ENCODE measurements around the gene PPP1R27. TPM values are rescaled to one million over a fixed set of nuclear protein-coding genes. Genes with fewer than 3 reads are reported as not detected.

PPP1R27 gene
- total and polyA plus RNA-seq, 9 of the 15 experiments (the other 6 are each of a cell fraction or from before 2014, with no cell fraction given): 0.29 to 6.9 (median 1.5) TPM; not detected in 2

DNA sequence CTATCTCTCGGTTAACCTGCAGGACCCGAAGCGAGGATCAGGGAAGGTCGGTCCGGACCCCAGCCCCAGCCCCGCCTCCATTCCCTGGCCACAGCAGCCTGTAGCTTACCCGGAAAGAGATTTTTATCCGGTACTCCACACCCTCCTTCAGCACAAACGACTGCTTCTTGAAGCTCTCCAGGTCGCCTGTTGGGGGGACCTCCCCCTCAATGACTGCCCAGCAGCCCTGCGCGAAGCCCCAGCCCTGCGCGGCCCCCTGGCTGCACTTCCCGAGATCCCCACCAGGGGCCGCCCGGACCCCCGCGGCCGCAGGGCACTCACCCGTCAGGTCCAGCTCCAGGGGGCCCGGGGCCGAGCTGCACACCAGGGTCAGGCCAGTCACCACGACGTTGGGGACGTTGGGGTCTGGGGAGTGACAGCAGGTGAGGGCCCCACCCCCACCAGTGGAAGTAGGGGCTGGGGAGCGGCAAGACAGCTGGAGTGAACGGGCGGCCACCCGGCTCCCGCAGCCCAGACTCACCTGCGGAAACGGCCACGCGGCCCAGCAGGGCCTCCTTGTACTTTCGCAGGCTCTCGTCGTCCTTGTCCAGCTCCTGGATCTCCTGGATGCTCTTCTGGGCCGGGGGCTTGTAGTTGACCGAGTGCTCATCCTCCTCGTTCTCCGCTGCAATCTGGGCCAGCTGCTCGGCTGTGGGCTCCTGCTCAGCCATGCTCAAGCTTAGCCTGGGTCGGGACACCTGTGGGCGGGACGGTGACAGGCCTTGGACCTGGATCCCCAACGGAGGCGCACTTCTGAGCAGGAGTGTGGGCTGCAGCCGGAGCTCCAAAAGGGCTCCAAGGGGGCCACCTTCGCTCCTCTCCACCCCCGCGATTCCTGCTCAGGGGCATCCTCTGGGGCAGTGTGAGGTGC, 34.6 kb upstream of the PPP1R27 start (continued):
- TF ChIP-seq ARHGAP35 (IDR thresholded peaks at IDR 0.05; ENCODE audit: partially characterized antibody): no peak

DNA sequence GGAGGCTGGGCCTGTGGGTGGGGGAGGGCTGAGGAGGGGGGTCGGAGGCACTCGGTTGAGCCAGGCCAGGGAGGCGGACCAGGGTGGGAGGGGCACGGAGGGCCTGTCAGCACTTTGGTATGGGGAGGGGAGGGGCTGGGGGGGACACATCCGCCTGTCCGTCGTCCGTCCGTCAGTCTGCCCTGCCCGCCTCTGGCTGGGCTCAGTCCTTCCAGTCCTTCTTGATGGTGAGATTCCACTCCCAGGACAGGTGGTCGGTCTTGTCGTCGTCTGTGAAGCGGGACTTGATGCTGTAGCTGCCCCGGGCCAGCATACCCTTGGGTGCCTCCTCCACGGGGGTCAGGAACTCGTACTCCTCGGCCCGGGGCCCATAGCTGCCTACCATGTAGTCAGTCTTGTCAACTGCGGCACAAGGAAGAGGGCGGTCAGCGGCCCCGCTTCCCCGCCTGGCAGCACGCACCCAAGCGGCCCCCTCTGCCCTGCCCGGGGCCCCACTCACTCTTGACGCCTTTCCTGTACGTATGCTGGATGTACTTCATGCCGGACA, 33.9 kb upstream of the PPP1R27 start:
- POLR2A ChIA-PET: interaction anchor here (0.6 to 2.6 kb wide), 16 partner anchors 8 to 527 kb away, joined by 3 to 13 read pairs (median 4); partner anchors contain the start of gene P4HB
- Histone ChIP-seq H3K9me3 (replicated peaks; ENCODE audit: control insufficient read depth, insufficient read depth, low read depth, low read length) (no peaks in the 10 kb centered on the region), H4K20me1 (replicated peaks; ENCODE audit: control insufficient read depth, insufficient read depth, low read length) (peaks cover 41% of the 10 kb centered on the region), H3K9me1 (ENCODE audit: control insufficient read depth, insufficient read depth, low read length) (no peaks in the 10 kb centered on the region), H3K4me1 (replicated peaks in 1 of 2; ENCODE audit: control insufficient read depth in 2 of 2, insufficient read depth in 2 of 2, low read length in 2 of 2) (peaks cover 30 to 84% of the 10 kb centered on the region in 2 experiments), H3K27me3 (ENCODE audit: control insufficient read depth in 2 of 2, insufficient read depth in 2 of 2, low read length in 2 of 2) (no peaks in the 10 kb centered on the region), H3K9ac (ENCODE audit: insufficient read depth in 1 of 2, low read depth in 2 of 2, low read length in 2 of 2) (peak overlapping the region; percentile 88 to 98; a peak in 3 of 4 replicates), H3K79me2 (ENCODE audit: control insufficient read depth, insufficient read depth, low read length) (peaks cover 60% of the 10 kb centered on the region), H3K27ac (ENCODE audit: extremely low read depth, low read depth, low read length) (peak overlapping the region; percentile 93), H3K4me3 (peak overlapping the region; percentile 93; the same call in 1 of the 2 replicates), H3K36me3 (ENCODE audit: control insufficient read depth, insufficient read depth, low read length) (peaks cover 51% of the 10 kb centered on the region; the same call in 2 of the 3 replicates), H3K4me2 (ENCODE audit: insufficient read depth, low read length) (peak overlapping the region; percentile 93), H2AFZ (ENCODE audit: low read depth, low read length) (no peak overlapping the region)
- DNase-seq (ENCODE audit: extremely low read depth in 1 of 4, low spot score in 3 of 4): peak; percentile 61 to 89 (median 72)
- FAIRE-seq: peak; percentile 81
- in situ Hi-C loops (cut with MboI) (no loop called here), intact Hi-C loops (cut with micrococcal nuclease) (no loop called here)
- 40% methylated on average over 19 of the region's 30 CpGs for WGBS (ENCODE audit: insufficient coverage, low coverage, missing lambda C conversion rate)
- CTCF ChIA-PET (ENCODE audit: low intra/inter-chr PET ratio): interaction anchor here (0.8 to 1.0 kb wide), 2 partner anchors 84 to 135 kb away, joined by 3 read pairs; no protein-coding TSS in a partner anchor
- BruUV-seq (replicated peaks): TSS peak; percentile 72
- ATAC-seq: peak; percentile 44
- TF ChIP-seq GABPB1 (CRISPR knock-in tag; IDR thresholded peaks at IDR 0.05) (0 out of 2 replicates have a peak, but pooled peaks have one; percentile 1), ZNF146 (CRISPR knock-in tag; IDR thresholded peaks at IDR 0.05; ENCODE audit: unreplicated experiment) (no peak), PML (IDR thresholded peaks at IDR 0.05; ENCODE audit: low read length) (no peak), RBM14 (IDR thresholded peaks at IDR 0.05; ENCODE audit: borderline replicate concordance, insufficient read depth, low read depth, low read length) (0 out of 2 replicates have a peak, but pooled peaks have one; percentile 26), ELF1 (tag; IDR thresholded peaks at IDR 0.05) (no peak), ZNF639 (CRISPR knock-in tag; conservative IDR thresholded peaks at IDR 0.05 in 1 of 2, IDR thresholded peaks at IDR 0.05 in 1 of 2) (no peak), RBM22 (IDR thresholded peaks at IDR 0.05; ENCODE audit: low read depth, low read length, poor library complexity, severe bottlenecking) (peak; percentile 95), SAFB2 (IDR thresholded peaks at IDR 0.05; ENCODE audit: borderline replicate concordance, low read depth, low read length, severe bottlenecking) (no peak), MTA1 (IDR thresholded peaks at IDR 0.05; ENCODE audit: borderline replicate concordance) (no peak), TEAD1 (CRISPR knock-in tag; IDR thresholded peaks at IDR 0.05) (peak in 1 of 2 experiments; percentile 49; a peak in 1 of 4 replicates), HMGXB4 (CRISPR knock-in tag; IDR thresholded peaks at IDR 0.05) (no peak), TGIF2 (CRISPR knock-in tag; IDR thresholded peaks at IDR 0.05) (no peak), TEAD2 (tag; IDR thresholded peaks at IDR 0.05) (no peak), ZNF224 (CRISPR knock-in tag; IDR thresholded peaks at IDR 0.05) (no peak), OTX1 (CRISPR knock-in tag; IDR thresholded peaks at IDR 0.05) (no peak)
